Measurements from ENCODE around the gene NDUFA13.

DNA sequence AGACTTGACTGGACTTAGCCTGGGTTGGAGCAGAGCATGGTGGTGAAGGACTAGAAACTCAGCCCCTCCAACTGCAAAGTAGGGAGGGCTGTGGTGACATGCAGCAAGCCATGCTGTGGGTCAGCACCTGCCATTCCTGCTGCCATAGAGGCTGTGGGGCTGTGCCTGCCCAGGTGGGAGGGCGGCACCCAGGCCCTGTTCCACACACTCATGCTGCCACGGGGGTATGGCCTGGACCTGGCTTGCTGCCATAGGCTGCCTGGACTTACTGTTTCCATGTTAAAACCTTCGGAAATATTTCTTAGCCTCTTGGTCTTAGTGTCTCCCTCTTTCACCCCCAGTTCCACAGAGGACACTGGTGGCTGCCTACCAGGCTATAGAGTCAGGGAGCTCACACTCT, 51.4 kb downstream of the NDUFA13 start:
- TF ChIP-seq POLR2A (IDR thresholded peaks at IDR 0.05) (no peak), CTCF (IDR thresholded peaks at IDR 0.05) (no peak)
